AG08395 (cell line): ENCODE data around the gene C20orf96.
"Not testable (repeated sequence)": the region's sequence is repeated elsewhere in the genome, so short reads cannot be mapped to it uniquely, and the experiment has no call there.

Experiments
- DNase-seq: peaks from one replicate; pipeline ENCODE4 v3.0.0; 2012; ENCODE audit warnings: mixed read lengths, low spot score

The C20orf96 gene

DNA sequence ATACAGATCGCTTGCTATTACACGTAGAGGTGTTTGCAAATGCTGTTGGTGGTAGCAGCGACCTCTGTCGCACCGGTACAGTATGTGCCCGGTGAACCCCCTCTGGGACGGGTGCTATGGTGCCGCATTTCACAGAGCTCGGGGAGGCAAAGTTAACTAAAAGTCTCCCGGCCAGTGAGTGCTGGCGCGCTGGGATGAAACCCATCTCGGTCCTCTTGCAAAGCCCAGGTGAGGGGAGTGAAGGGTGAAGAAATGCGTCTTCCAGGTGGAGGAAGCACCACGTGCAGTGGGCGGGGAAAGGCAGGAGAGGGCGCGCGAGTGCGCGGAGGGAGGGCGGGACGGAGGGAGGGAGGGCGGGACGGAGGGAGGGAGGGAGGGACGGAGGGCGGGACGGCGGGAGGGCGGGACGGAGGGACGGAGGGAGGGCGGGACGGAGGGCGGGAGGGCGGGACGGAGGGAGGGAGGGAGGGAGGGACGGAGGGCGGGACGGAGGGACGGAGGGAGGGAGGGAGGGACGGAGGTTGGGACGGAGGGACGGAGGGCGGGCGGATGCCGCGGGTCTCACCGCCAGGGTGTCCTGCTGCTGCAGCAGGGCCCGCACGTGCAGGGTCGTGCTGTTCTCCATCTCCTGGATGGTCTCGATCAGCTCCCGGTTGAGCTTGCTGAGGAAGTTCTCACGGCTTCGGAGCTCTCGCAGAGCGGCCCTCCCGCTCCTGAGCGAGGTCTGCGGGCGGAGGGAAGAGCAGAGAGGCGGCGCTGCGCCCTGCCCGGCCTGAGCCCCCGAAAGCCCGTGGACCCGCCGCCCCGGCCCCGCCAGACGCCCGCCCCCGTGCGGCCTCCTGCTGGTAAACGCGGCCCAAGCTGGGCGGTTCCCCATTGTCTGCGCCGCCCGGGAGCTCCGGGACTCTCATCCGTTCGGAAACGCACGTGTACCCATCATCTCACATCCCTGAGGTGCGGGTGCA lies 11.7 kb downstream of the C20orf96 start:
- no peak for DNase-seq

DNA sequence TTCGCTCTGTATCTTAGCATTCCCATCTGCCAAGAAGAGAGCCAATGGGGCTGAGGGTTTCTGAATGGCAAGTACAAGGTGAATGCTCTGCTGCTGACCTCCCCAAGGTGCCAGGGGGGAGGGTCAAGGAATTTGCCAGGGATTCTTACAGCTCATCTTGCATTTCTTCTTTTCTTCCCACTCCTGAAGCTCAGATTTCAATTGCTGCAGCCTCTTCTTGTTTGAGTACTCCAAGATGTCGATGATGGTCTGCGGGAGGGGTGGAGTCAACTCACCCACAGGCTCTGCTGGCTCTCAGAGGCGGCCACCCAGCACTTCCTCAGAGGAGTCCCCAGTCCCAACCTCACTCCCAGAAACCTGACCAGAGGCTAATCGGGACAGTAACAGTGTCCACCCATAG lies 12.4 kb downstream of the C20orf96 start:
- DNase-seq, result no peak

DNA sequence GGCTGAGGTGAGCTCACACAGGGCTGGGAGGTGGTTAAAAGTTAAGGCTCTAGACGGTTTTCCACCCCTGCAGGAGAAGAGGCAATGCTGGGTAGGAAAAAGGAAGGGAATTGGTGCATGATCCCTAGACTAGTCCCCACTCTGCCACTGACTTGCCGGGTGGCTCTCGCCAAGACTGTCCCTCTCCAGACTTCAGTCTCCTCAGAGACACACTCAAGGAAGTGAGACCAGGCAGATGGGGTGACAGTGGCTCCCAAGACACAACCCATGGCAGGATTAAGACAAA lies 13.1 kb downstream of the C20orf96 start:
- DNase-seq, result no peak

DNA sequence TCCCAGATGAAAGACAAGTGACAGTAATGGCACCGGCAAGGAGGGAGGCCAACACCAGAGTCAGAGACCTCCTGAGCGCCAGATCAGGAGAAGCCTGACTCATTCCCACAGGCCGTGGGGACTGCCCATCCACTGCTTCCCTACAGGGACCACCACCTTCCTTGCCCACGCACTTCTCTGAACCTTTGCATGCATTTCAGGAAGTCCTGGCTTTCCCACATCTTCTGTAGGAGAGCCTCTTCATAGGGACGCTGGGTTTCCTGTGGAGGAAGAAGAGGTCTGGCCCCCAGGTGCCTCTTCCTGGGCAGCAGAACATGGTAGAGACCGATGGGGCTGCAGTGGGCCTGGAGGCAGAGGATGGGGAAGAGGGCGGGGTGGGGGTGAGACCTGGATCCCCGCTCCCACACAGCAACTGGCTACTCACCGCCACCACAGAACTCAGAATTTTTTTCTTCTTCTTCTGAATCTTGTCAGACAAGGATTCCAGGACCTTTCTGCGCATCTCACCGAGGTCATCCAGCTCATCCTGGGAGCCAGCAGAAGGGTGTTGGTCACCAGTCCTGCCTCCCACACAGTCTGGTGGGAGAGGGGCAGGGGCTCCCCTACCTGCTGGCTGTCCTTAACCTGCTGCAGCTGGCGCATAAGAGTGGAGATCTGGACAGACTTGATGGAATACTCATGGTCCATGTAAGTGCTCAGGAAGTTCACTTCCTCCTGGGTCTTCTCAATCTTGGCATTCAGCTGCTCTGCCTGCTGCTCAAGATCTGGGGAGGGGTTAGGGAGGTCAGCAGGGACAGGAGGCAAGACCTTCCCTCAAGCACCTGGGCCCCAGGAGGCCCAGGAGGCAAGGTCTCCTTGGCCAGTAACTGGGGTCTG lies 13.7 kb downstream of the C20orf96 start:
- DNase-seq, result no peak

DNA sequence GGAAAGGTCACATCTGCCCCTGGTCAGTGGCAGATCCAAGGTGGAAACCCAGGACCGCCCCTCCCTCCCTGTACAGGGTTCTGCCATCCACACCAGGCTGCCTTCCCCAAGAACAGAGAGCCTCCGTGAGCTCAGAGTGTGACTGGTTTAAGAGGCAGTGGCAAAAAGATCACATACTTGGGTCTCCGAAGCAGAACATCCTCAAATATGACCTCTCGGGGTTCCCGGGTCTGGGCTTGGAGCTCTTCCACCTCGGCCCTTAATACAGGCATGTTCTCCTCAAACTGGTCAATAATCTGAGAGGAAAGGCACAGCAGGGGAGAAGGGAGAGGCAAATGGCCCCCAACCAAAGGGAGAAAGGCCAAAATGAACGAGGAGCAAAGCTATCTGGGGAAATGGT lies 14.8 kb downstream of the C20orf96 start:
- no peak for DNase-seq

DNA sequence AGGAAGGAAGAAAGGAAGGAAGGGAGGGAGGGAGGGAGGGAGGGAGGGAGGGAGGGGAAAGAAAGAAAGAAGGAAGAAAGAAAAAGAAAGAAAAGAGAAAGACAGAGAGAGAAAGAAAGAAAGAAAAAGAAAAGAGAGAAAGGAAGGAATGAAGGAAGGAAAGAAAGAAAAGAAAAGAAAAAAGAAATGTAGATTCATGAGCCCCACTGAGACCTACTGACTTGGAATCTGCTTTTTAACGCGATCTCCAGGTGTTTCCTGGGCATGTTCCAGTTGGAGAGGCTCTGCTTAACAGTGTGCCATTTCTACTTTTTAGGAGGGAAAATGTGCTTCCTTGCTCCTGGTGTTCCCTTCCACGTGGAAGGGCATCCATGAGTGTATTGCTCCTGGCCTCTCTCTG lies 16.7 kb downstream of the C20orf96 start:
- no peak for DNase-seq

DNA sequence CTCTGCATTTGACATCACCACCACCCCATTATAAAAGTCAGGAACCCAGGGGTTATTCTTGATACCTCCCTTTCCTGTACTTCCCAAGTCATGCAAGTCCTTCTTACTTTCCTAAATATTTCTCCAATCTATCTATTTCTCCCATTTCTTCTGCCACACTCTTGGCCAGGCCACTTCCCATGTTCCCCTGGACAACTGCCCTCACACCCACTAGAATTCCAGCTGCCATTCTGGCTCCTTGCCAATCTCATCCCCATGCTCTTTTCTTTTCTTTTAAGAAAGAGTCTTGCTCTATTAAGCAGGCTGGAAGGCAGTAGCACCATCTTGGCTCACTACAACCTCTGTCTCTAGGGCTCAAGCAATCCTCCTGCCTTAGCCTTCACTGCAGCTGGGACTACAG lies 17.8 kb downstream of the C20orf96 start:
- DNase-seq, result no peak

DNA sequence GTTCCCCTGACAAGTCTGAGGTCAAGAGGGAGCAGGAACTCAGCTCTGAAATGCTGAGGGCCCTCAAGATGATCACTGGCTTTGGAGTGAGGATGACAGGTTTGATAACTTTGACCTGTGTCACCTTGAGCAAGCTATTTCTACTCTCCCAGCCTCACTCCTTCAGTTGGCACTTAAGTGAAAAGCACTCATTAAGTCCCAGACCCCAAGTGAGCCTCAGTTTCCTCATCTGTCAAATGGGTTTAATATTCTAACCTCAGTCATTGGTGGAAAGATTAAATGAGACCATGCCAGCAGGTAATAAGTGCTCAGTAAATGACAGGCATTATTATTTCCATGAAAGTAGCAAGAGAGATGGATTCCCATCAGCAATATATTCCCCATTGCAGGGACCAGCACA lies 19.0 kb downstream of the C20orf96 start:
- no peak for DNase-seq

DNA sequence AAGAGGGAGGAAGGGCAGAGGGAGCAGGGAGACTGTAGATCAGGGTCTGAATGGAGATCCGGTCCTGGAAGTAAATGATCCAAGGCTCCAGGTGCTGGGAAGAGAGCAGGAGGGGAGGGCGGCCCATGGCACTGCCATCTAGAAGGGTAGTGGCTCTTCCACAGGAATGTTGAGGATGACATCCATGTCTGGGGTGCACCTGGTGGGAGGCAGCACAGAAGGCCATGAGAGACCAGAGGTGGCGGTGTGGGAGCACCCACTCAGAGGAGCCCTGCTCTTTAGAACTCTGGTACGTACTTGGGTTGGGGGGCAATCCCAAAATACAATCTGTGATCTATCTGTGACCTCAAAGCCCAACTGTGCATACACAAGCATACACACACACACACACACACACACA lies 19.5 kb downstream of the C20orf96 start:
- DNase-seq, result no peak

DNA sequence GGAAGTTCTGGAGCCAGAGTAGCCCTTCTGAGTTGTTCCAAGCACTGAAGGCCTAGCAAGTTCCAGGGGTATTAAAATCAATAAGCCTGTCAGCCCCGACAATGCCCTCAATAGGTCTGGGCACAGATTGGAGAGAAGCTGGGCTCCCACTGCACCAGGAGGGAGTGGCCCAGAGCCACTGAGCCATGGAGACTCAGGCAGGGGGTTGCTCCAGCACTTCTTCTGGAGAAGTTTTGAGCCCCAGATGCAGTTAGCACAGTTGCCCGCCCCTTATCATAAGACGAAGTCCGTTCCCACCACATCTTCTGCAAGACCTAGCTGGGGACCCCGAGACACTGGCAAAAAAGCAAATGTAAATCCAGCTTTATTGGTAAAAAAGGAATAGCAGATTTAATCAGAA lies 20.0 kb downstream of the C20orf96 start:
- DNase-seq, result no peak

DNA sequence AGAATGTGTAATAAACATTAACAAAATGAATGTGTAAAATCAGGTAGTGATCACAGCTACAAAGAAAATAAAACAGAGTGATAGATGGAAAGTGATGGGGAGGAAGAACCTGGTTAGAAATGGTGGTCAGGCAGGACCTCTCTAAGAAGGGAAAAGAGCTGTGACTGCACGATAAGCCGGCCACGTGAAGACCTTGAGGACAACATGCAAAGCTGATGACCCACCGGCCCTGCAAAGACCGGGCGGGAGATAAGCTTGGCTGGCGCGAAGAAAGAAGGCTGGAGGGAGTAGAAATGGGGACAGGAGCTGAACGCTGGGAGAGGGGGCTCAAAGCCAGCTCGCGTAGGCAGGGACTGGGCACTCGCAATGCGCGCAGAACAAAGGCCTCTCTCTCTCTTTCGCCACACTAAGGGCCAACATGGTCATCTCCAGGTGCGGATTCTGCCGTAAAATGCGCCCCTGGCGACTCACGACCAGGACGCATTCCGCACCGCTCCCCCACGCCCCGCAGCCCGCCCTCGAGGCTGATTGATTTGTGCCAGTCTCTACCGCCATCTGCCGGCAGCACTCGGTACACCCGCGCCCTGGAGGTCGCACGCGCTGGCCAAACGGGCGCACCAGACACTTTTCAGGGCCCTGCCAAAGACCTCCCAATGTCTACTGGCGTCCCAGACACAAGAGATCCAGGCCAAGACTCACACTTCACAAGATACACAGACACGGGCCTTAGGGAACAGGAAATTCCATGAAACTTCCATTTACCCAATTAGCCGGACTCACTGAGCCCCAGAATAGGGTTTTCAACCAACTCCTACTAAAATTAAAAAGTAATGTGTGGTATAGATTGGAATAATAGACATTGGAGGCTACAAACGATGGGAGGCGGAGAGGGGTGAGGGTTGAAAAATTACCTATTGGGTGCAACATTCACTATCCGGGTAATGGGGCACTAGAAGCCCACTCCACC lies 23.7 kb downstream of the C20orf96 start:
- DNase-seq, result peak; percentile 87

DNA sequence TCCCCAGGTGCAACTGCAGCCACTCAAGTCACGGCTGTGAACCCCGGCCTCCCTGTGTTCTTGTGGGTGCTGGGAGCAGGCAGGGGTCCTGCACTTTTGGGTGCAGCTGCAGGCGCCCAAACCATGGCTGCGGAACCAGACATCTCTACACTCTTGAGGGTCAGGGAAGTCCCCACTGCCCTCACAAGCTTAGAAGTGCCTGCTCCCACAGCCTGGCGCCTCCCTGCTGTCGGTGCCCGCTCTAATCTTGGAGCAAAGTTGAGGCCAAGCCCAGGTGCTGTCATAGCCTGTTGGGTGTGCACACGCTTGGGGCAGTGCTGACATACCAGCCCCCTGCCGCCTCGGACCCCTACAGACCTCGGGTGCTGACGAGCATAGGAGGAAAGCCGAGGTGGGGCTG lies 26.8 kb downstream of the C20orf96 start:
- DNase-seq, result no peak

DNA sequence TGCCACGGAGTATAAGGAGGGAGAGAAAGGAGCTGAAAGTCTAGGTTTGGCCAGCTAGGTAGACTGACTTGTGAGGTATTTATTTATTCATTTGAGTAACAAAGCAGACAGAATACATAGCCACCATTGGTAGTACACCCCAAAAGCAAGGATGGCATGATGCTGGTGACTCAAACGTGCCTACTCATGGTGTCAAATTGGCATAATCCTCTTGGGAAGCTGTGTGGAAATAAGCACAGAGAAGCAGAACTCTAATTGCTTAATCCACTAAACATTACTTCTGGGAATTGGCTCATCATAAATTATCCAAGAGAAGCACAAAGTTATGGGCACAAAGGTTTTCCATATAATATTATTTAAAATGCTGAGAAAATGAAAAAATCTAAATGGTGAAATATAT lies 30.6 kb downstream of the C20orf96 start:
- DNase-seq, result no peak

DNA sequence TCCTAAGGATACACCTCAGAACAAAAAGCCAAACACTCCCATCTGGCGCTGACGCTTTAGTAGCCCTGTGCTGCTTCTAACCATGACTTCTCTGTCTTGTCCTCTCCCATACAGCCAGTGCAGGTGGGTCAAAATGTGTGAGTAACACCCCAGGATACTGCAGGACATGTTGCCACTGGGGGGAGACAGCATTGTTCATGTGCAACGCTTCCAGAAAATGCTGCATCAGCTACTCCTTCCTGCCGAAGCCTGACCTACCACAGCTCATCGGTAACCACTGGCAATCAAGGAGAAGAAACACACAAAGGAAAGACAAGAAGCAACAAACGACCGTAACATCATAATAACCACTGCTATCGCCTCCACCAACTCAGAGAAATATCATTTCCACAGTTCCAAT lies 31.6 kb downstream of the C20orf96 start:
- DNase-seq, result peak; percentile 33

DNA sequence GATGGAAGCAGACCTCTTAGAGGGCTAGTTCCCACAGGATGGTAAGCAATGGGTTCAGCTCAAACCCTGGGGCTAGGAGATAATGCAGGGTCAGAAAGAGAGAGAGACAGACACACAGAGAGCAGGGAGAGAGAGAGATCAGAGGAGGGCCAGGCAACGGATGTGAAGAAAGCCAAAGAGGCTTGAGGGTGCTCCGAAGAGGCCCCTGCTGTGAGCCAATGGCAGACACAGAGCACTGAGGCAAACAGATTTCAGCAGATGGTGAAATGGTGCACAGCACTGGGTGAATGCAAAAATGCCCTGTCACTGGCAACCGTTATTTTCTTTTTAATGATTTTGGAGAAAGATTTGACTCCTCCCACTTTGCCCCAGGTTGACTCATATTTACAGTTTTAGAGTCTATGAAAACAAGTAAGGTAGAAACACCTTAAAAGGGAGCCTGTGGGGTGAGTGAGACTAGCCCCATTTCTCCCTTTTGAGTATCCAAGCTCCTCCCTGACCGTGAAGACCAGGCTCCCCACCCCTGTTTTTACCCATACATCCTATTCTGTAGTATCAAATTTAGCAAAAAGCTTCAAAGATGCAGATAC lies 32.2 kb downstream of the C20orf96 start:
- DNase-seq, result no peak

DNA sequence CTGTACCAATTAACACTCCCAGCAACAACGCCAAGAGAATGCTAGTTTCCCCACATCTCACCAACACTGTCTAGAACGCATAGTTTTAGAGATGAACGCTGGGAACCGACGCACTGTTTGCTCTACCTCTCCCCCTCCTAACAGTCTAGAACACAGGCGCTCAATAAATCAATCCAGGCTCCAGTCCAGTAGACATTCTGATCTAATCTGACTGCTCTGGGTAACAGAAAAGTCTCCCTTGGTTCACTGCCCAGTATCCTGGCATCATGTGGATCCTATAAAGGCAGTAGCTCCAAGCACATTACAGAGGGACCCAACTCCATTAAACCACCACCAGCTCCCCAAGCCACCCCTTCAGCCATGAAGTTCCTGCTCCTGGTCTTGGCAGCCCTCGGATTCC lies 33.1 kb downstream of the C20orf96 start, which contains the start of gene DEFB132:
Gene DEFB132 (plus strand): TSS at position 306 of the 400 bp plus-strand sequence. CDS start 55 bp downstream, at position 361.
- DNase-seq, result no peak

DNA sequence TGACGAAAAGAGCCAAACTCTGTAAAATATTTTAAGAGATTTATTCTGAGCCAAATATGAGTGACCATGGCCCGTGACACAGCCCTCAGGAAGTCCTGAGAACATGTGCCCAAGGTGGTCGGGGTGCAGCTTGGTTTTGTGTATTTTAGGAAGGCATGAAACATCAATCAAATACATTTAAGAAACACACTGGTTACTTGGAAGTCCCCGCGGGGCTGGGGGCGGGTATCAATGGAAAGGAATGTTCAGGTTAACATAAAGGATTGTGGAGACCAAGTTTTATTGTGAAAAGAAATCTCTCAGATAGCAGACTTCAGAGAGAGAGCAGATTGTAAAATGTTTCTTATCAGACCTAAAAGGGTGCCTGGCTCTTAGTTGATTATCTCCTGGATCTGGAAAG lies 37.1 kb downstream of the C20orf96 start:
- not testable (repeated sequence) for DNase-seq

DNA sequence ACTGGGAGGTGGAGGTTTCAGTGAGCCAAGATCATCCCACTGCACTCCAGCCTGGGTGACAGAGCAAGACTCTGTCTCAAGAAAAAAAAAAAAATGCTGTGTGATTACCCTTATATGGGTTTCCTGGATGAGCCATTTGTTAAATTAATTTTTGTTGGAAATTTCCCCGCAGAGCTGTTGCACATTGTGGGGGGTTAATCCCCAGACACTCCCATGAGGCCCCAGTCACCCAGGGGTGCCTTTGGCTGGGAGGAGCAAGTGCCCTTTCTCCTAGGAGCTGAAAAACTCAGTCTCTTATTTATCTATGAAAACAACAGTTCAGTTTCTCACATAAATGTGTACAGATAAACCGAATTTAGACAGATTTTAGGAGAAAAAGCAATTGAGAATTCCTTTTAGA lies 37.7 kb downstream of the C20orf96 start:
- no peak for DNase-seq

DNA sequence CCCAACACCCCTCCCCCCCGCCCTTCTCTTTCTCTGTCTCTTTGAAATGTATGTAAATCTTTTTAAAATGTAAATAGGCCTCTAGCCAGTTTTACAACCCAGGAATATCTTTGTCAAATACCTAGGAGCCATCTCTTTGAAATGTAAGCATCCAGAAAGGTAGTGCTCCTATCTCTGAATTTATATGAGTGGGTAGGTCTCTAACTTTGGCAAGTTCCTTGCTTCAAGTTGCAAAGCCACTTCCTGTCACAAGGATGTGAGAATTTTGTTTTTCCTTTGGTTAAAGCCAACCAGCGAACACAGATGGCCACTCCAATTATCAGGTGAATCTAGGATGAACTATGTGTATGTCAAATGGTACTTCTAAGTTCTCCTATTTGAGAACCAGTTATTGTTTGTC lies 39.2 kb downstream of the C20orf96 start:
- DNase-seq, result no peak

DNA sequence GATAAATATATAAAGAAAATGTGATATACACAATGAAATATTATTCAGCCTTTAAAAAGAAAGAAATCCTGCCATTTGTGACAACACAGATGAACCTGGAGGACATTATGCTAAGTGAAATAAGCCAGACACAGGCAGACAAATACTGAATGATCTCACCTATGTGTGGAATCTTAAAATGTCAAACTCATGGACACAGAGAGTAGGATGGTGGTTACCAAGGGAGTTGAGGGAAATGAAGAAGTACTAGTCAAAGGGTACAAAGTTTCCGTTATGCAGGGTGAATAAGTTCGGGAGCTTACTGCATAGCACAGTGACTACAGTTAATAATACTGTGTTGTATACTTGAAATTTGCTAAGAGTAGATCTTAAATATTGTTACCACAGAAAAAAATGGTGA lies 47.6 kb downstream of the C20orf96 start:
- no peak for DNase-seq

DNA sequence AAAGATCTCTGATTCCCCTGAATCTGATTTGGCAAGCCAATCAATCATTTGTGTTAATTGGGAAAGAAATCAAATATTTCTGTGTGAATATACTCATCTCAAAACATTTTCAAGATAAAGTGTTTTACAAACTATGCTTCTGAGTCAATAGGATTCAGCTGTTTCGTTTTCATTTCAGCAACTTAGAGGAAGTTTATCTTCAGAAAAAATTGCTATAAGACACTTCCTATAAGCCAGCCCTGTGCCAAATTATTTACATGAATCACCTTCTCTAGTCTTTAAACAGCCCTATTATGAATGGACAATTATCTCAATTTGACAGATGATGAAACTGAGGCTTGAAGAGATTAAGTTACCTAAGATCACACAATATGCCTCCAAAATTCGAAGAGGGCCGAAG lies 52.6 kb downstream of the C20orf96 start:
- no peak for DNase-seq

DNA sequence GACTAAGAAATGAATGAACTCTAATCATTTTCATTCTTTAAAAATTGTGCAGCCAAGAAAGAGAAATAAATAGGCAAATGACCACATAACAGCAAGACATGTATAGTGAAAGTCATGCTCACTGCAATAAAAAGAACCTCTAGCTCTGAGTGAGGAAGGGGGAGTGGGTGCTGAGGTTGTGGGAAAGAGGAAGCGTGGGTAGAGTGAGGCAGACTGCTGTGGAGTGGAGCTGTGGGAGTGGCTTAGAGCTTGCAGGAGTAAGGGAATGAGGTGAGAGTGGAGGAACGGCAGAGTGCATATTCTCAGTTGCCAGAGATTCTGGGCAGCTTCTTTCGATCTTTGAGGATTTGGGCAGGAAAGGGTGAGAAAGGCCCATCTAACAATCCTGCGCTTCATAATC lies 53.1 kb downstream of the C20orf96 start:
- DNase-seq, result no peak
